Stimulated activated CD4-positive, alpha-beta T cell treated with anti-CD3 and anti-CD28 coated beads, Interleukin-15, amount 100 ng/mL, for 1 hour (primary cell): ENCODE measurements around the gene CYP19A1.
"Not testable (repeated sequence)": the region's sequence is repeated elsewhere in the genome, so short reads cannot be mapped to it uniquely, and the experiment has no call there.

ENCODE experiments used
- DNase-seq, 2 donors: peaks; one replicate each; pipeline ENCODE4 v3.0.0-alpha.2; 2020; ENCODE audit warnings: low read depth in 1 of 2, low spot score in 1 of 2

CYP19A1 gene

DNA sequence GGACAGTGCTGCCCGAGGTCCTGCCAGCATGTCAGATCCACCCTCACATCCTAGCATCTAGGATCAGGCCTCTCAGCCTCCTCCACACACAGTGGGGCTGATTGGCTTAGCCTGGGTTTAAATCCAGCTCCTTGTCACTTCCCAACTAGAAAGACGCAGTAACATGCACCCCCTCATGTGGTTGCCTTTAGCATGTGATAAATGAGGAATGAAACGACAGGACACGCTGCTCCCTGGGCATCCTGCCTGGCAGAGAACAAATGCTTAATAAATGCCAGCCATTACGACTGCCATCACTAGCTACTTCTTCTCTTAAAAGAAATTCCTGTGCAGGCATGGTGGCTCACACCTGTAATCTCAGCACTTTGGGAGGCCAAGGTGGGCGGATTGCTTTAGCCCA, 149.6 kb downstream of the CYP19A1 start:
- not testable (repeated sequence) for DNase-seq

DNA sequence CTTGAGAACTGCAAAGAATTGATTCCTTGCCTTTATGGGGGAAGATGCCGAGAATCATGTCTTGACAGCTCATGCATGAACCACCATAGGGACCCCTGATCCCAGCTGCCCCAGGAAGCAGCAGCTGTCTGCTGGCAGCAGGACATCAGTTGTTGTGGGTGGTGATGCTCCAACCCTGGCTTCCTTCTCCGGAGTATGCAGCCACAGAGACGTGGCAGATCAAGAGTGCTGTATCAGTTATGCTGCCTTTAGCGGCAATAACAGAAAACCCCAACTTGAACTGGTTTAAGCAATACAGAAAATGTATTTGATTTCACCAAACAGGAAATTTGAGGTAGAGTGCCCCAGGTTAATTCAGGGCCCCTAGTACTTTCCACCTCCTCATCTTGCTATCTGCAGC, 151.5 kb downstream of the CYP19A1 start:
- no peak for DNase-seq

DNA sequence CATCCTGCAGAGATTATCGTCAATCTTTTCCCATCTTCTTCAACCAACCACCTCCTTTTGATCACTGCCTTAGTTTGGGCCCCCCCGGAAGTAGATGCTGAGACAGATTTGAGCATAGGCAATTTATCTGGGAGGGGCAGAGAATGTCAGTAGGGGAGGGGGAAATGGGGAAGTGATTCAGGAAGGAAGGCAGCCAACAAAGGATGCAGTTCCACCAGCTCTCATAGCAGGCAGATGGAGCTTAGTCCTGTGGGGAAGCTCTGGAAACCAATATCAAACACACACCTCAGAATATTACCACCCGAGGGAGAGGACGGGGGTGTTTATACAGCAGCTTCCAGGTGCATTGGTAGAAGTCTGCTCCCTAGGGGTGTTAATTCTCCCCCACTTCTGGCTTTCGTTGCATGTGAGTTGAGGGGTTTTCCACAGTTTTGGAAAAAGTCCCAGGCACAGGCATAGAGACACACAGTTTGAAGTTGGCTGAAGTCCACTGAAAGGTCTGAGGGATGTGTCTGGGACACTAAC, 152.2 kb downstream of the CYP19A1 start:
- DNase-seq, result no peak

DNA sequence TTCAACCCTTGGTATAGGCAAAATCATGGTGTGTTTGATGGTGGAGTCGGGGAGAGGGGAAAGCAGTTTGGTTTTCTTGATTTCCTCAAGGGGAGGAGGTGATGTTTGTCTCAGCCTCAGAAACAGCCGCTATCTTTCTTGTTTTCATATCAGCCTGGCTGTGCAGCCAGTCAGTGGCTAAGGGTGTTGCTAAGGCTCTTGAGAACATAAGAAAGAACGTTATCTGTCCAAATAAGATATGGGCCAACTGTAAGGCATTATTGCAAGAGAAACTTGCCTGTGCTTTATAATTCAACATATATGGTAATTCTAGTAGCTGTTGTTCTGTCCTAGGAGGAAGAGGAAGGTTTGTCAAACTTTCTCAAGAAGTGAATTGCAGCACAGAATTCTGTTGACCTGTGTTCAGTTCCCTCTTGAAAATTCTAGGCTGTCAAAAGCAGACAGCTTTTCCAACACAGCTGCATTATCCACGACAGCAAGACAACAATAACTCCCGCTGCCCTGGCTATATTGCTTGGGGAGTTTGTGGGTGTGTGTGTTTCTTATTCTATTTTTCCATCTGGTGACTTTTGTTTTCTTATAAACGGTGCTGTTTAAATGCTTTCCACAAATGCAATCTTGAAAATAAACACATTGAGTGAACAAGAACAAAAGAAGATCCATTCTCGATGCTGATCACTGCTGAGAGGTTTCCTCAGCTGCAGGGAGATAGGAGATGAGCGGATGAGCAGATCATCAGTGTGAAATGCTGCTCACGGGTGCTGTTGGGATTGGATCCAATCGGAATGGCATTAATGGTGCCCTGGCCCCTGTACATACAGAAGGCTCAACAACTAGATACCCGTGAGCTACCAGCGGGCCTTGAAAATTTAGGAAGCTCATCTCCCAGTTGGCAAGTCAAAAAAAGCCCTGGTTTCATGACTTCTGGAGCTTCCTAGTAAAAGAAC, 152.9 kb downstream of the CYP19A1 start:
- no peak for DNase-seq

DNA sequence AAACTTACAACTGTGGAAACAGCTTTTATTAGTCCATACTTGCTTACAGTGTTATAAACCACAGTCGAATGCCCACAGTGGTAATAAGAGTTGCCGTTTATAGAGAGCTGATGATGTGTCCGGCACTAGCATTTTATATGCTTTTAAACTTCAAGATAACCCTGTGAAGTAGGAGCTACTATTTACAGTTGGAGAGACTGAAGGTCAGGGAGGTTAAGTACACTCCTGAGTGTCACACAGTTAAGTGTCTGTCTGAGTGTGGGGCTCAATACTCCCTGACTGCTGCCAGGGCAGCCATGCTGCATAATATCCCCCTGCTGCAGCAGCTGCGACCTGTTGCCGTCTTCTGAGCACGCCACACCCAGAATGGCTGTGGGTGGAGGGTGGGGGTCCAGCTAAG, 153.8 kb downstream of the CYP19A1 start:
- DNase-seq, result no peak

DNA sequence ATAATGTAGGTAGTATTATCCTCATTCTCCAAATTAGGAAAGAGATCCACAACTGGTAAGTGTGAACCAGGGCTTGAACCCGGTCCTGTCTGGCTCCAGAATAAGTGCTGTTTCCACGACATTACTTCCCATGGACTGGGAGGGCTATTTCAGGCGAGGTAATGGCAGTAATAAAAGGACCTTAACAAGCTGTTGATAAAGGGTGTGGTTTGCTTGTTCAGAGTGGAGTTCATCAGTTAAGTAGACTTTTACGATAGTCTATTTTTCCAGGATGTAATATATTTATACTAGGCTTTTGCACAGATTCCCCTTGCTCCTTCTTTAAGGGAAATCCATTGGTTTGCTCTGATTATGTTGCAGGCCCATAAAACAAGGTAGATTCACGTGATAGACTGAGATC, 155.3 kb downstream of the CYP19A1 start:
- no peak for DNase-seq

DNA sequence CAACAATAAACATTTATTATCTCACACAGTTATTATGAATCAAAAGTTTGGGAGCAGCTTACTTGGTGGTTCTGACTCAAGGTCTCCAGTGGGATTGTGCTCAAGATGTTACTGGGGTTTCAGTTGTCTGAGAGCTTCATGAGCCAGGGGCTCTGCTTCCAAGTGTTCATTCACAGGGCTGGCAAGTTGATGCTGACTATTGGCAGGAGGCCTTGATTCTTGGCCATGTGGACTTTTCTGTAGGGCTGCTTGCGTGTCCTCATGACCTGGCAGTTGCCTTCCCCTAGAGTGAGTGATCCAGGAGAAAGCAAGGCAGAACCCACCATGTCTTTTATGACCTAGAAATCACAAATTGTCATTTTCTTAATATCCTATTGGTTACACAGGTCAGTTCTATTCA, 156.5 kb downstream of the CYP19A1 start:
- DNase-seq, result no peak

DNA sequence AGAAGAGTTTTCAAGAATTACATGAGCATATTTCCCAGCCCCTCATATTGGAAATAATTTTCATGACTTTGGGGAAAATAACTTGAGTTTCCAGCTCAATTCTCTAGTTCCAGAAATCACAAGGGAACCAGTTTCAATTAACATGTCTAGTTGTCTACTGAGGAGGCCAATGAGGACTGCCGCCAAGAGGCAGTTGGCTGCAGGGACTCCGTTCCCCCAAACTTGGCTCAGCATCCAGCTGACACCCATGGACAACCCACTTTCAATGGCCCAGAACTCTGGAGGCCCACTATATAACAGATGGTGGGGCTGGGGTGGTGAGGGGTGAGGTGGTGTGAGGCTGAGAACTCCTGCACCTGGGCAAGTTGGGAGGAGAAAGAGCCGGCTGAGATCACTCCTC, 157.2 kb downstream of the CYP19A1 start:
- no peak for DNase-seq

DNA sequence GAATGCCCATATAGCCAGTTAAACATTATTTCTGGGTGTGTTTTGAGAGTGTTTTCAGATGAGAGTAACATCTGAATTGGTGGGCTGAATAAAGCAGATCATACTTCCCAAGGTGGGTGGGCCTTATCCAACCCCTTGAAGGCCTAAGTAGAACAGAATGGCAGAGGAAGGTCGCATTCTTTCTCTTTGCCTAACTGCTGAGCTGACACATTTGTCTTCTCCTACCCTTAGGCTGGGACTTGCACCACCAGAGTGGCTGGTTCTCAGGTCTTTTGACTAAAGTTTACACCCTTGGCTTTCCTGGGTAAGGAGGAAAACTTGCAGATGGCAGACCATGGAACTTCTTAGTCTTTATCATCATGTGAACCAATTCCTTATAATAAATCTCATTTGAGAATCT, 157.9 kb downstream of the CYP19A1 start:
- DNase-seq, result no peak

DNA sequence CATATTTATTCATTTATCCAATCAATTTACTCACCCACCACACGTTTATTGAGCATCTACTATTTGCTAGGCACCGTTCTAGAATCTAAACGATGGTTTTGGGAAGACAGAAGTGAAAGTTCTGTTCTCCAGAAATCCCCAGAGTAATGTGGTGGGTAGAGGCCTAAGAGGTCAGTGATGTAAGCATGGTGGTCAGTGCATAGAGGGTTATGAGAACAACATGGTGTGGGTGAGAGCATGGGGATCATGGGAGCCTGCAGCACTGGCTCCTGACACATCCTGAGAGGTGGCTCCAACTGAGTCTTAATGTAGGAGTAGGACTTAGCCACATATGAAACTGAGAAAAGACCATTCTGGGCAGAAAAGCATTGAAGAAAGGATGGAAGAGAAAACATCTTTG, 158.4 kb downstream of the CYP19A1 start:
- DNase-seq, result no peak

DNA sequence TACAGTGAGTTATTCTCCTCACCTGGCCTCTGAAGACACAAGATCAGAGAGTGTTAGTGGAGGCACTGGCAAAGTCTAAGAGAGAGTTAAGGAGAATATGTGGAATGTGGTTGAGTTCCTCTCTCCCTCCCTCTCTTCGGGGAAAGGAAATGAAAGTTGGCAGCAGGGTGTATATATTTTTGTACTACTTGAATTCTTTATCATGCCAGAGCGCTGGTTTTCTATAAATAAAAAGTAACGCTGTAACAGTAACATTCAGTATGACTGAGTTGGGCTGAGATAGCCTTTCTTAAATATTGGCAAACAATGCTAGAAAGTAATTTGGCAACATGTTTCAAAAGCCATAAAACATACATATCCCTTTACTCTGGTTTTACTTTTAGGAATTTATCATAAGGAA, 166.2 kb downstream of the CYP19A1 start:
- no peak for DNase-seq

DNA sequence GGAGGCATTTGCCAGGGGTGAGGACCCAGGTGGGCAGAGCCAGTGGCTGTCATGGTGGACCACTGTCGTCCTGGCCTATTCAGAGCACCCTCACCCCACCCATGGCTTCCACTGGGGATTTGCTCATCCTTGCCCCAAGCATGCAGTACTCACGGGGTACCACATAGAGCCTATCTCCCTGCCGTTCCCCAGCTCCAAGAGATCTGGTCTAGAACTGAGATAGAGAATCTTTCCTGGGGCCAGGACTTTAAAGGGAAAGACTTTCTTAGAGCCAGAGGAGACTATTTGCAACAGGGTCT, 166.8 kb downstream of the CYP19A1 start:
- DNase-seq, result no peak

DNA sequence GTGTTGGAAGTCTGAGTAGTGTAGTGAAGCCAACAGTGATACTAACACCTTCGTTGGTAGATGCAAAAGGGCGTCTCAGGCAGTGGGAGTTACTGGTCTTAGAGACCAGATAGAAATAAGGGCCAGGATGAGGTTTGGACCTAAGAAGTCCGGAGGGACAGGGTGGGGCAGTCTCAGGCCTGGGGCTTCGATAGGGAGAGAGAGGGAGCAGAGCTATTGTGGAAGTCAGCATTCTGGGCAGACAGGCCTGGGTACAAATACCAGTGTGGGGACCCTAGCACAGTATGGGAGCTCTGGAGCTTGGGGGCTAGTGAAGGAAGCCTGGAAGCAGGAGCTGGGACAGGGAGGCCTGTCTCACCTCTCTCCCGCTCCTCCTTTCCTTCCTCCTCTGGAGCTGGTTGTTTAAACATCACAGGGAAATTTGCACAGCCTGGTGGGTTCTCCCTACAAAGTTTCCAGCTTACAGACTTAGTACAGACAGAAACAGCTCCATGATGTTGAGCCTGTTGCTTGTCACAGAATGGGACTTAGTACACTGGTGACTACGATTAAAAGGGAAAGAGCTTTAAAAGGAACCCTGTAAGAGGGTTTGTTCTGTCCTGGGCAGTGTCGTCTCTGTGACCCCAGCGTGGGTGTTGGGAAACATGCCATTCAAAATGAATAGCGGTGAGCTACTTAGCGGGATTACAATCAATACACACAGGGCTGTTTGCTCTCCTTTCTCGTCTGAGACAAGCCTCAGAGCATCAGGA, 167.3 kb downstream of the CYP19A1 start:
- no peak for DNase-seq

DNA sequence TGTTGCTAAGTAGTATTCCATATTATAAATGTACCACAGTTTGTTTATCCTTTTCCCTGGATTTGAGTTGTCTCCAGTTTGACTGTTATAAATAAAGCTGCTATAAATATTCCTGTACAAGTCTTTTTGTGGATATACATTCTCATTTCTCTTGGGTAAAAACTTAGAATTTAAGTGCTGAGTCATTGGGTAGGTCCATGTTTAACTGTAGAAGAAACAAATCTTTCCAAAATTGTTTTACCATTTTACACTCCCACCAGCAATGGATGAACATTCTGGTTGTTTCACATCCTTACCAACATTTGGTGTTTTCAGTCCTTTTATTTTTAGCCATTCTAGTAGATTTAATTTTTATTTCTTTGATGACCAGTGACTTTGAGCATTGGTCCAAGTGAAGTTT, 169.7 kb downstream of the CYP19A1 start:
- DNase-seq, result no peak

DNA sequence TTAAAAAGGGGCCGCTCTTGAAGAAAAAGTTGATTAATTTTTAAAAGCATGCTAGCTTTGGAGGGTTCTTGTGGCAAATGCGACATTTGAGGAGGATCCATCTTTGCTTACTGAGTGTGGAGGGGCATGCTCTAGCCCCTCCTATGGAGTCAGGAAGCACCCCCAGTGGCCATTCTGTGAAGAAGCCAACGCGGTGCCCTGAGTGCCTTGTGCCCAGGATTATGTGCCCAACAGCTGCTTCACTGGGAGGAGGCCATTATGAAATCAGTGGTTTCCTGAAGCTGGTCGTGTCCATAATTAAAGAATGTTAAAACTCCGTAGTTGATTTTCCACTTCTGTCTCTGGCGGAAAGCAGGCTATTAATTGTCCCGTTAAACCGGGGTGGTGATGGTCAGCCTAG, 174.6 kb downstream of the CYP19A1 start:
- no peak for DNase-seq

DNA sequence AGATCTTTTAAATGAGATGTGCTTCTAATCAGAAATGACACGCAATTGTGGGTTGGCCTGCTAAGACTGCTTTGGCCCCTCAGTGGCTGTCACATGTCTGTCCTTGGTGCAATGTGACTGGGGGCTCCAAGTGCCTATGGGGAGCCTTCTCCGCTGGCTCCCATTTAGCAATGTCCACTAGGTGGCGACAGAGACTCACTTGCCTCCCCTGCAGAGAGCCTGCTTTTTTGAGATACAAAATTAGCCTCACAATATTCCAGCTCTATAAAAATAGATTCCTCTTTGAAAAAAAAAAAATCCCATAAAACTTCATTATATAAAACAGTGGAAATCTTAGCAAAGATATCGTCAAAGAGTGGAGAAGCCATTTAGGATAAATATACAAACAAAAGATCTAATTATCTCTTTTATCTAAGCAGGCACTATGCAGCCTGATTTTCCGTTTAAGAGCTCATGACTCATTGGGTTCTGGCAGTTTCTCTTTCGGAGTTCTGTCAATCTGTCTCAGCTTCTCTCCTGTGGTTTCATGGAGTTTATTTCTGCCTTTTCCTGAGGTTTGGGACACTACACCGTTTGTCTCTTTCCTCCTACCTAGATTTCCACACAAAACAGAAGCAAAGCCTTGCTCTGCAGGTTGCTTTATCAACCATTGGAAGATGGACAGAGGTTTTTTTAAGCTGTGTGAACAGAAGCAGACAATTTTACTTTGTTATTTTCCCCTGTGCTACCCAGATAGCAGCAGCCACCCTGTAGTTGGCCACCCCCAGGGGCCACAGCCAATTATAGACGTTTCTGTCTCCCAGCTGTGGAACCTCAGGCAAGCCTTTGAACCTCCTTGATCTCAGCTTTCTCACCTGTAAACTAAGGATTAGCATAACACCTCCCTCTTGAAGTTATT, 175.3 kb downstream of the CYP19A1 start:
- peak in 1 of 2 donors; percentile 26 for DNase-seq

DNA sequence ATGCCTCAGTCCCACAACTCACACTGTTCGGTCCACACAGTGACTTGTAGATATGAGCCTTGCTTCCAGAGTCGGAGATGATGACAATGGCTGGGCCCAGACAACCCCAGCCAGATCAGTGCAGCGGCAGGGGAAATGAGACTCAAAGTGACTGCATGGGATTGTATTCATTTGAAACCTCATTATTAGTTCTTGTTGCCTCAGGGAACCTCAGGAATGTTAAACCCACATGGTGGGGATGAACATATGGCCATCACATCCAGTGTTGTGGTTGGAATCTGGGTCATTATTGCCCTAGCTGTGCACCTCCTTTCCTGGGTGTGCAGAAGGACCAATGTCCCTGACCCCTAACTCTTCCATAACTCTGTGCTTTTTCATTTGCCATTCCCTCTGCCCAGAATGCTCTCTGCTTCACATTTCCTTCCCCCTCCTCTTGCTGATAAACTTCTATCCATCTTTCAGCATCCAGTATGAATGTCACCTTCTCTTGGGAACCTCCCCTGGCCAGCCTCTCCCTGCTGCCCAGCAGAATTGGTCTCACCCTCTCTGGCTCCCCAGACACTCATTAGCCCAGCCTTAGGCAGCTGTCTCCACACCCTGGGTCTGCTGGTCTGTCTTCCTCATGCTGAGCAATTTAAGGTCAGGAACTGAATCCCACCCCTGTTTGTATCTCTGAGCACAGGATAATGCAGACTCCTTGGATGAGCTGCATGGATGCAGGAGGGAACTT, 176.7 kb downstream of the CYP19A1 start:
- DNase-seq, result no peak

DNA sequence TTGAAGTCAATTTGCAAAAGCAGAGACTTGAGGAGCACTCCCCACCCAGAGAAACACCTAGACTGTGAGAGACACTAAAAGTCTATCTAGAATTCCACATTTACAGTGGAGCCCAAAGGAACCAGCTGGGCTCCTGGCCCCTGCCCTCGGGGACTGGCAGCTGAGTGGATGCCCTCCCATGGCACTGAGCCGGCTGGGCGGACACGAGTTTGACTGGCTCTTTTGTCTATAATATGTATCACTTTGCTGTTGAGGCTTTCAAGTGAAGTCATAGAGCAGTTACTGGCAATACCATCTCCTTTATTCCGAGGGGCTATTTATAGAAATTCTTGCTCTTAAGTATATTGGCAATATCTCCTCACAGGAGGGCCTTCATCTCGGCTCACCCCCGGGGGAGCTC, 177.9 kb downstream of the CYP19A1 start:
- DNase-seq, result no peak
